ENCODE data around the gene ABCA3. TPM values are rescaled to one million over a fixed set of nuclear protein-coding genes. Genes with fewer than 3 reads are reported as not detected.

The ABCA3 gene
- total RNA-seq, 2 experiments from 2014 or later, result 7.0 to 7.7 TPM

DNA sequence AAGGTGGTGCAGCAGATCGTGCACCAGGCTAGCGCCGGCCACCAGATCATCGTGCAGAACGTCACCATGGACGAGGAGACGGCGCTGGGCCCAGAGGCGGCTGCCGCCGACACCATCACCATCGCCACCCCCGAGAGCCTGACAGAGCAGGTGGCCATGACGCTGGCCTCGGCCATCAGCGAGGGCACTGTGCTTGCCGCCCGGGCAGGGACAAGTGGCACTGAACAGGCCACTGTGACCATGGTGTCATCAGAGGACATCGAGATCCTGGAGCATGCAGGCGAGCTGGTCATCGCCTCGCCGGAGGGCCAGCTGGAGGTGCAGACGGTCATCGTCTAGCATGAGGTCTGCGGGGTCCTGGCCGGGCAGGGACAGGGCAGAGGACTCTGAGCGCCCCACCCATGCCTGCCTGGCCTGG, 105.3 kb downstream of the ABCA3 start:
- no peak overlapping the region for H3K27ac Mint-ChIP-seq
- H3K36me3 Mint-ChIP-seq (ENCODE audit: low read depth), result peaks cover 18% of the 10 kb centered on the region
- ATAC-seq (ENCODE audit: poor library complexity) (no peak), DNase-seq (no peak)
- Histone ChIP-seq H3K4me3 (ENCODE audit: low read length) (no peak overlapping the region), H3K27ac (ENCODE audit: low read depth in 1 of 2, low read length in 2 of 2) (no peak overlapping the region), H3K4me1 (ENCODE audit: insufficient read depth, low read length) (peaks cover 11% of the 10 kb centered on the region), H3K27me3 (ENCODE audit: control insufficient read depth in 1 of 2, insufficient read depth in 2 of 2, low read length in 2 of 2) (peaks cover 0 to 12% of the 10 kb centered on the region in 2 experiments), H3K9me3 (ENCODE audit: control insufficient read depth in 1 of 2, insufficient read depth in 1 of 2, low read length in 2 of 2) (no peaks in the 10 kb centered on the region), H3K36me3 (ENCODE audit: insufficient read depth, low read length) (peaks cover 46% of the 10 kb centered on the region)
- intact Hi-C loops (cut with DNase I, micrococcal nuclease), result no loop called here
- H3K4me3 Mint-ChIP-seq, result no peak overlapping the region
- no peaks in the 10 kb centered on the region for H3K9me3 Mint-ChIP-seq
- TF ChIP-seq CTCF (IDR thresholded peaks at IDR 0.05), result no peak
- H3K4me1 Mint-ChIP-seq (ENCODE audit: low read depth), result no peaks in the 10 kb centered on the region
- ChIA-PET POLR2A (interaction anchor here (1.6 kb wide), 1 partner anchor 21 kb away, joined by 4 read pairs; the partner anchor contains the start of gene PGP), CTCF (no interaction called here)
- peaks cover 4% of the 10 kb centered on the region for H3K27me3 Mint-ChIP-seq

- no peak overlapping the region for H3K4me3 Mint-ChIP-seq
- Histone ChIP-seq H3K4me1 (ENCODE audit: insufficient read depth, low read length) (peaks cover 11% of the 10 kb centered on the region), H3K27me3 (ENCODE audit: control insufficient read depth in 1 of 2, insufficient read depth in 2 of 2, low read length in 2 of 2) (peaks cover 0 to 12% of the 10 kb centered on the region in 2 experiments), H3K27ac (ENCODE audit: low read depth in 1 of 2, low read length in 2 of 2) (no peak overlapping the region), H3K9me3 (ENCODE audit: control insufficient read depth in 1 of 2, insufficient read depth in 1 of 2, low read length in 2 of 2) (no peaks in the 10 kb centered on the region), H3K36me3 (ENCODE audit: insufficient read depth, low read length) (peaks cover 50% of the 10 kb centered on the region), H3K4me3 (ENCODE audit: low read length) (no peak overlapping the region)
- peaks cover 22% of the 10 kb centered on the region for H3K36me3 Mint-ChIP-seq (ENCODE audit: low read depth)
- intact Hi-C loops (cut with DNase I, micrococcal nuclease), result no loop called here
- CTCF ChIA-PET, result no interaction called here
- no peak overlapping the region for H3K27ac Mint-ChIP-seq
- DNase-seq (no peak), ATAC-seq (ENCODE audit: poor library complexity) (no peak)
- POLR2A ChIA-PET, result no interaction called here
- H3K4me1 Mint-ChIP-seq (ENCODE audit: low read depth), result no peaks in the 10 kb centered on the region
- peaks cover 4% of the 10 kb centered on the region for H3K27me3 Mint-ChIP-seq
- no peaks in the 10 kb centered on the region for H3K9me3 Mint-ChIP-seq
- TF ChIP-seq CTCF (IDR thresholded peaks at IDR 0.05), result no peak
Observed at GRCh38 chr16:2234813-2235170, 105.7 kb downstream of the ABCA3 start.

DNA sequence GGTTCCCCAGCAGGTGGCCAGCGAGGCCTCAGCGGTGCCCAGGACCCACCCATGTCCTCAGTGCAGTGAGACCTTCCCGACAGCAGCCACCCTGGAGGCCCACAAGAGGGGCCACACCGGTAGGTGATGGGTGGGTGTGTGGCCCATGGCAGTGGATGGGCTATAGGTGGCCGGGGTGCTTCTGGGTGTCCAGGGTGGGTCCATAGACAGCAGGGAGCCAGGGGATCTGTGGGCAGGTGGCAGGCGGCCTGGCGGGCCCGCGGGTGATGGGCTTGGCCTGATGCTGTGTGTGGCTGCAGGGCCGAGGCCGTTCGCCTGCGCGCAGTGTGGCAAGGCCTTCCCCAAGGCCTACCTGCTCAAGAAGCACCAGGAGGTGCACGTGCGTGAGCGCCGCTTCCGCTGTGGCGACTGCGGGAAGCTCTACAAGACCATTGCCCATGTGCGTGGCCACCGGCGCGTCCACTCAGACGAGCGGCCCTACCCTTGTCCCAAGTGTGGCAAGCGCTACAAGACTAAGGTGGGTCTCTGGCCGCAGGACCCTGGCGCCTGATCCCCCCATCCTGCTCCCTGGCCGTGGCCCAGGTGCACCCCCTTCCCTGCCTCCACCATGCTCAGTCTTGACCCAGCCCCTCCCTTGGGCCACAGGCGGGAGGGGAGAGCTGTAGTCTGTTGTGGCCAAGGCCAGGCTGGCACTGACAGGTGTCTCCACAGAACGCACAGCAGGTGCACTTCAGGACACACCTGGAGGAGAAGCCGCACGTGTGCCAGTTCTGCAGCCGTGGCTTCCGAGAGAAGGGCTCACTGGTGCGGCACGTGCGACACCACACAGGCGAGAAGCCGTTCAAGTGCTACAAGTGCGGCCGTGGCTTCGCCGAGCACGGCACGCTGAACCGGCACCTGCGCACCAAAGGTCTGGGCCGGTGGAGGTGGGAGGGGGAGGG, 106.4 kb downstream of the ABCA3 start:
- no peak for TF ChIP-seq CTCF (IDR thresholded peaks at IDR 0.05)
- POLR2A ChIA-PET, result no interaction called here
- peaks cover 57% of the 10 kb centered on the region for H3K36me3 ChIP-seq (ENCODE audit: insufficient read depth, low read length)

More for the DNA sequence above, 106.4 kb downstream of the ABCA3 start:
- CTCF ChIA-PET, result no interaction called here
- peaks cover 4% of the 10 kb centered on the region for H3K27me3 Mint-ChIP-seq
- peaks cover 11% of the 10 kb centered on the region for H3K4me1 ChIP-seq (ENCODE audit: insufficient read depth, low read length)
- H3K4me3 ChIP-seq (ENCODE audit: low read length), result no peak overlapping the region
- intact Hi-C loops (cut with DNase I, micrococcal nuclease), result no loop called here
- H3K9me3 ChIP-seq (ENCODE audit: control insufficient read depth in 1 of 2, insufficient read depth in 1 of 2, low read length in 2 of 2), result no peaks in the 10 kb centered on the region
- ATAC-seq (ENCODE audit: poor library complexity) (no peak), DNase-seq (no peak)
- H3K27ac ChIP-seq (ENCODE audit: low read depth in 1 of 2, low read length in 2 of 2), result no peak overlapping the region
- H3K4me1 Mint-ChIP-seq (ENCODE audit: low read depth), result no peaks in the 10 kb centered on the region
- peaks cover 29% of the 10 kb centered on the region for H3K36me3 Mint-ChIP-seq (ENCODE audit: low read depth)
- no peaks in the 10 kb centered on the region for H3K9me3 Mint-ChIP-seq
- H3K27me3 ChIP-seq (ENCODE audit: control insufficient read depth in 1 of 2, insufficient read depth in 2 of 2, low read length in 2 of 2), result peaks cover 0 to 12% of the 10 kb centered on the region in 2 experiments
- no peak overlapping the region for H3K27ac Mint-ChIP-seq
- no peak overlapping the region for H3K4me3 Mint-ChIP-seq
